ENCODE measurements around the gene NOL9. TPM values are rescaled to one million over a fixed set of nuclear protein-coding genes. Genes with fewer than 3 reads are reported as not detected.

The NOL9 gene
- total and polyA plus RNA-seq, 4 donors, result 13.2 to 26.2 (median 23.7) TPM

DNA sequence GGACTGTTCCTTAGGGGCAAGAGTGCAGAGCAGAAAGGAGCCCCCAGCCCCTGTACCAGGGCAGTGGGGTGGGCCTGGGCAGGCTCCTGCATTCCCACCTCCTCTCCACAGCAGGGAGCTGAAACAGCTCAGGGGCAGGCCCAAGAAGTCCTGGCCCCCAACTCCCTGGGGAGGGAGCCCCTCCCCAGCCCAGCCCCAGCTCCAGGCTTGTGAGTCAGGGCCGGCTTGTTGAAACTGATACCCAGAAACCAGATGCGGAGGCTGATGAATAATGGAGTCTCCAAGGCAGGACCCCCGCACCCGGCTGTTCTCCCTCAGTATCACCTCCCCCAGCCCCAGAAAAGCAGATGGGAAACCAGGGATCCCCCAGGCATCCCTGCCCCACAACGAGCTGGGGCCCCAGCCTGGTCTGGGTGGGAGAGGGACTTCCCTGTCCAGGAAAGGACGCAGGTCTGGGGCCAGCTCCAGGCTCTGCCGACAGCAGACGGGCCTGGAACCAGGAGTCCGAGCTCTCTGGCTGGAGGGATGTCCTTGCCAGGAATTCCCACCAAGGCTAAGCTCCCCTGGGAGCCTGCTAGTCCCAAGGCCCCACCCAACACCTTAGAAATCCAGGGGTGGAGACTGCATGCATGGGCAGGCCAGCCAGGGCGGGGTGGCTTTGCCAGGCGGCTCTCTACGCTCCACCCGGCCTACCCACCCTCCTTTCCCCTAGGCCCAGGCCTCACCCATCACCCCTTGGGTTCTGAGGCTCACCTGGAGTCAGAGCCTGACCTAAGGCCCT is 65.5 kb downstream of the NOL9 start:
- Histone ChIP-seq H3K27ac (ENCODE audit: low read depth, low read length) (no peak overlapping the region), H3K9me3 (ENCODE audit: control insufficient read depth, insufficient read depth, low read length) (no peaks in the 10 kb centered on the region), H3K4me3 (ENCODE audit: low read depth, low read length) (no peak overlapping the region), H3K36me3 (ENCODE audit: control insufficient read depth, insufficient read depth, low read length) (peaks cover 17% of the 10 kb centered on the region), H3K27me3 (ENCODE audit: control insufficient read depth, insufficient read depth, low read length) (peaks cover 14% of the 10 kb centered on the region), H3K4me1 (ENCODE audit: control insufficient read depth, insufficient read depth, low read length) (peaks cover 61% of the 10 kb centered on the region)
- 89% methylated on average over 10 of the region's 13 CpGs for WGBS (ENCODE audit: insufficient coverage)
- no peak for DNase-seq (ENCODE audit: low read depth in 4 of 6, low spot score in 6 of 6)

DNA sequence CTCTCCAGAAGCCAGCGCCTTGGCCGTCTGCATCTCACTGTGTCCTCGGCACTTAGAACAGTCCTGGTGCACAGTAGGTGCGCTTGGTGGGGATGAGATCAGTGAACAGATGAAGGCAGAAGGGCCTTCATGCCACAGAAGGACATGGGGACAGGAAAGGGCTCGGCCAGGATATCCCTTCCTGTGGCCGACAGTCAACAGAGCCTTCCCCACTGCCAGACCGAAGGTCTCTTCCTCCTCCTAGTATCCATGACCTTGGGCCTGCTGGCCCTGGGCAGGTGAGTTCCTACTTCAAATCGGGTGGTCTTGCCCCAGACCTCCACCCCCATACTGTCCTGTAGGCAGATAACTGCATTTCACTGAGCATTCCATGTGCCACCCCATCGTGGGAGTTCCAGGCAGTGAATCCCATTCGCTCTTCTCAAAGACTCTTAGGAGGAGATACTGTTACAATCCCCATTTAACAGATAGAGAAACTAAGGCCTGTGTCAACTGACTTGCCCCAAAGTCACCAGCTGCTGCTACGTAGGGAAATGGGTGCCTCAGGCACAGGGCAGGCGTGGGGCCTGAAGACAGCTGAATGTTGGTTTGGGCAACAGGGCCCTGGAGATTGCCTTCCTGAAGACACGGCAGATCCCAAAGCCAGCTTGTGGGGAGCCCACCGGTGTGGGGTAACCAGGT is 66.4 kb downstream of the NOL9 start:
- Histone ChIP-seq H3K4me3 (ENCODE audit: low read depth, low read length) (no peak overlapping the region), H3K4me1 (ENCODE audit: control insufficient read depth, insufficient read depth, low read length) (peaks cover 64% of the 10 kb centered on the region), H3K27me3 (ENCODE audit: control insufficient read depth, insufficient read depth, low read length) (peaks cover 14% of the 10 kb centered on the region), H3K27ac (ENCODE audit: low read depth, low read length) (no peak overlapping the region), H3K9me3 (ENCODE audit: control insufficient read depth, insufficient read depth, low read length) (no peaks in the 10 kb centered on the region), H3K36me3 (ENCODE audit: control insufficient read depth, insufficient read depth, low read length) (peaks cover 17% of the 10 kb centered on the region)
- 90% methylated on average over 13 of the region's 14 CpGs for WGBS (ENCODE audit: insufficient coverage)
- no peak for DNase-seq (ENCODE audit: low read depth in 4 of 6, low spot score in 6 of 6)

DNA sequence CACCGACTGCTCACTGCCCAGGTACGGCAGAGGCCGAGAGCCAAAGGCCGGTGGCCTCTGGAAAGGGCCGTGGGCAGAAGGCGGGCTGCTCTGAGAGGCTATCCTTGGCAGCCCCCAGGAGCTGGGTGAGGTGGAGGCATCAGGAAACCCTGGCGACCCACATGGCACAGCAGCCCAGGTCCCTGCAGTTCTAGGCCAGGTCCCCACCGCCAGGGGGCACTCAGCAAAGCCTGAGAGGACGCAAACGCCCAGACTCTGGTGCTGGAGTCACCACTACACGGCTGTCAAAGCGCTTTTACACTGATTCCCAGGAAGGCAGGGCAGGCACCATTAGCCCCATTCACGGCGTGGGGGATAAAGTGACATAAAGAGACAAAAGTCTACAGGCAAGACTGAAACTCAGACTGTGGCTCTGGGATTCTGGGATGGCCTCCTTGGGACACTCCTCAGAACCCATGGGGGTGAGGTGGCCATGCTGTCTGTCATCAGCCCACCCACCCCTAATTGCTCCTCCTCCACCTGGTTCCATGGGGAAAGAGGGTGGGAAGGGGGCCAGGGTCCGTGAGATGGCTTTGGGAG is 67.8 kb downstream of the NOL9 start:
- WGBS (ENCODE audit: insufficient coverage), result 7% methylated on average over 14 of the region's 15 CpGs
- Histone ChIP-seq H3K27me3 (ENCODE audit: control insufficient read depth, insufficient read depth, low read length) (peaks cover 14% of the 10 kb centered on the region), H3K27ac (ENCODE audit: low read depth, low read length) (no peak overlapping the region), H3K36me3 (ENCODE audit: control insufficient read depth, insufficient read depth, low read length) (peaks cover 13% of the 10 kb centered on the region), H3K4me3 (ENCODE audit: low read depth, low read length) (no peak overlapping the region), H3K9me3 (ENCODE audit: control insufficient read depth, insufficient read depth, low read length) (no peaks in the 10 kb centered on the region), H3K4me1 (ENCODE audit: control insufficient read depth, insufficient read depth, low read length) (peaks cover 57% of the 10 kb centered on the region)
- peak in 4 of 6 donors; percentile 54 to 94 (median 84) for DNase-seq (ENCODE audit: low read depth in 4 of 6, low spot score in 6 of 6)

DNA sequence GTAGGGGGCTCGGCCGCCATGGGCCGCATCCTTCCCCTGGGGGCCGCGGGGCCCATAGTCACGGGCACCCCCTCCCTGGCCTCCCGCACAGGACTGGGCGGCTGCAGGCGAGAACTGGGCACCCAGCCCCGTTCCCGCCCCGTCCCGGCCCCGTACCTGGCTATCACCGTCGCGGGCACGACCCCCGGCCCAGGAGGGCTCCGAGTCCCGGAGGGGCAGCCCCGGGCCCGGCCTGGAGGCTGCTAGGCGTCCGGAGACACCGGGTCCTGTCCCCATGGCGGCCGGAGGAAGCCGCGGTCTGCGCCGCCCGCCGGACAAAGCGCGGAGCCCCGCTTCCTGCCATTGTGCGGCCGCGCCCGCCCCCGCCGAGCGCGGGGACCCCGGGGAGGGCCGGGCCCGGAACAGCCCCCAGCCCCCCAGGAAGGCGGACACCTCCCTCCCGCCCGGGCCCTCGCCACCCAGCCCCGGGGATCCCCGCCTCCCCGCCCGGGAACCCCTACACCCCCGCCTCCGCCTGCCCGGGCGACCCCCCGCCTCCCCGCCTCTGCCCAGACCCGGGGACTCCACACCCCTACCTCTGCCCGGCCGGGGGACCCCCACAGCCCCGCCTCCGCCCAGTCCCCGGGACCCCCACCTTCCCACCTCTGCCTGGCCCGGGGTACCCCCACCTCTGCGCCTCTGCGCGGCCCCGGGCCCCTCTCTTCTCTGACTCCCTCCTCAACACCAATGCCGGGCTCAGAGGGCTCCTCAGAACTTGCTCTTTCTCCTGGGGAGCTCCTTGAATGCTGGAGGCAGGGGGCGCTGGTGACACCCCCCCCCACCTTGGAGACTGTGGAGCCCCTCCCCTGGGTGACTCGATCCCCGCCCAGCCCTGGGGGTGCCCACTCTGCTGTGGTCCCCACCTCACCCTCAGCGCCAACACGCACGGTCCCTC is 68.9 kb downstream of the NOL9 start:
- peaks cover 14% of the 10 kb centered on the region for H3K27me3 ChIP-seq (ENCODE audit: control insufficient read depth, insufficient read depth, low read length)

DNA sequence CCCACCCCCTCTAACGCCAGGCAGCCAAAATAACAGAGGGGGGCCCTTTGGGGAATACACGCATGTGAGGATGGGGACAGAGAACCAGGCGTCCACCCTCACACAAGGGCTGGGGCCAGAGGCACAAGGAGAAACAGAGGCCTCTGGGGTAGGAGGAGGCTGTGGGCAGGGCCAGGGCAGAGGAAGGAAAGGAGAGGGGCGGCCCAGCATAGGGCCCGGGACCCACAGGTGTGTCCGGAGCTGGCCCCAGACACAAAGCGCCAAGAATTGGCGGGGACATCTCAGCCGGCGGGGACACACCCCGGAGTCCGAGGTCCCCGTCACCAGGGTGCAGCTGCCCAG is 69.5 kb downstream of the NOL9 start:
- H3K4me1 ChIP-seq (ENCODE audit: control insufficient read depth, insufficient read depth, low read length), result peaks cover 39% of the 10 kb centered on the region
- H3K27me3 ChIP-seq (ENCODE audit: control insufficient read depth, insufficient read depth, low read length), result peaks cover 14% of the 10 kb centered on the region

More for the DNA sequence above, 68.9 kb downstream of the NOL9 start:
- peak in 2 of 6 donors; percentile 64 to 69 for DNase-seq (ENCODE audit: low read depth in 4 of 6, low spot score in 6 of 6)
- Histone ChIP-seq H3K4me3 (ENCODE audit: low read depth, low read length) (peak overlapping the region; percentile 18), H3K27ac (ENCODE audit: low read depth, low read length) (no peak overlapping the region), H3K4me1 (ENCODE audit: control insufficient read depth, insufficient read depth, low read length) (peaks cover 46% of the 10 kb centered on the region), H3K36me3 (ENCODE audit: control insufficient read depth, insufficient read depth, low read length) (peaks cover 13% of the 10 kb centered on the region), H3K9me3 (ENCODE audit: control insufficient read depth, insufficient read depth, low read length) (no peaks in the 10 kb centered on the region)
- 3% methylated on average over 57 of the region's 80 CpGs for WGBS (ENCODE audit: insufficient coverage)

GRCh38 chr1:6483761-6484117 is 70.6 kb downstream of the NOL9 start:
- peaks cover 14% of the 10 kb centered on the region for H3K27me3 ChIP-seq (ENCODE audit: control insufficient read depth, insufficient read depth, low read length)
- DNase-seq (ENCODE audit: low read depth in 4 of 6, low spot score in 6 of 6), result no peak
- 100% methylated on average over 3 of the region's 7 CpGs for WGBS (ENCODE audit: insufficient coverage)
- peaks cover 6% of the 10 kb centered on the region for H3K36me3 ChIP-seq (ENCODE audit: control insufficient read depth, insufficient read depth, low read length)
- H3K4me1 ChIP-seq (ENCODE audit: control insufficient read depth, insufficient read depth, low read length), result peaks cover 29% of the 10 kb centered on the region
- no peaks in the 10 kb centered on the region for H3K9me3 ChIP-seq (ENCODE audit: control insufficient read depth, insufficient read depth, low read length)
- no peak overlapping the region for H3K4me3 ChIP-seq (ENCODE audit: low read depth, low read length)
- no peak overlapping the region for H3K27ac ChIP-seq (ENCODE audit: low read depth, low read length)

More for the DNA sequence above, 69.5 kb downstream of the NOL9 start:
- peak overlapping the region; percentile 18 for H3K4me3 ChIP-seq (ENCODE audit: low read depth, low read length)
- H3K36me3 ChIP-seq (ENCODE audit: control insufficient read depth, insufficient read depth, low read length), result peaks cover 13% of the 10 kb centered on the region
- no peak for DNase-seq (ENCODE audit: low read depth in 4 of 6, low spot score in 6 of 6)
- 24% methylated on average over 12 of the region's 13 CpGs for WGBS (ENCODE audit: insufficient coverage)
- H3K27ac ChIP-seq (ENCODE audit: low read depth, low read length), result no peak overlapping the region
- H3K9me3 ChIP-seq (ENCODE audit: control insufficient read depth, insufficient read depth, low read length), result no peaks in the 10 kb centered on the region

DNA sequence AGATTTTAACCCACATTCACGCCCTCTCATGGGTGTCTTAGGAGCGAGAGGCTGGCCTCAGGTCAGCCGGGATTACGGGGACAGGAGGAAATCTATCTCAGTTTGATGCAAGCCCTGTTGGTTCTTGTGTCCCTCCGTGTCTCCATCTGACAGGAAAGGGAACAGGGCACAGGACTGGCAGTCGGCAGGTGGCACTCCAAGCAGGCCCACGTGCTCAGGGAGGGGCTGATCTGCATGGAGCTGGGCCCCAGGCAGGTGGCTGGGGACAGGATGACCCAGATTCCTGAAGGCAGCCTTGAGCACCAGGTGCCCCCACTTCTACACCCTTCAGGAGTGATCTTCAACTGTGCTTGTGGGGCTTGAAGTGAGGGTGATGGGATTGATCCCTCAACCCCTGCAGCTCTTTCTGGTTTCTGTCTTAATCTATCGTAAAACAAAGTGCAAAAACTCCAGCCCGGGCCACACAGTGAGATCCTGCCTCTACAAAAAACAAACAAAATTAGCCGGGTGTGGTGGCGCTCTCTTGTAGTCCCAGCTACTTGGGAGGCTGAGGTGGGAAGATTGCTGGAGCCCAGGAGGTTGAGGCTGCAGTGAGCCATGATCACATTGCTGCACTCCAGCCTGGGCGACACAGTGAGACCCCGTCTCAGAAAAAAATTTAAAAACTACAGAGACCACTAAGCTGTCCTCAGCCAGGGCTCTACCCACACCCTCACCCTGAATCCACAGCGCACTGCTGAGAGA is 71.1 kb downstream of the NOL9 start:
- Histone ChIP-seq H3K4me3 (ENCODE audit: low read depth, low read length) (no peak overlapping the region), H3K4me1 (ENCODE audit: control insufficient read depth, insufficient read depth, low read length) (peaks cover 29% of the 10 kb centered on the region), H3K9me3 (ENCODE audit: control insufficient read depth, insufficient read depth, low read length) (no peaks in the 10 kb centered on the region), H3K27me3 (ENCODE audit: control insufficient read depth, insufficient read depth, low read length) (peaks cover 14% of the 10 kb centered on the region), H3K36me3 (ENCODE audit: control insufficient read depth, insufficient read depth, low read length) (peaks cover 3% of the 10 kb centered on the region), H3K27ac (ENCODE audit: low read depth, low read length) (no peak overlapping the region)
- no peak for DNase-seq (ENCODE audit: low read depth in 4 of 6, low spot score in 6 of 6)
- 93% methylated on average over 11 of the region's 14 CpGs for WGBS (ENCODE audit: insufficient coverage)

GRCh38 chr1:6481820-6482219 is 72.5 kb downstream of the NOL9 start:
- peaks cover 10% of the 10 kb centered on the region for H3K36me3 ChIP-seq (ENCODE audit: control insufficient read depth, insufficient read depth, low read length)
- no peak for DNase-seq (ENCODE audit: low read depth in 4 of 6, low spot score in 6 of 6)

More at GRCh38 chr1:6481820-6482219, 72.5 kb downstream of the NOL9 start:
- no peak overlapping the region for H3K4me3 ChIP-seq (ENCODE audit: low read depth, low read length)
- no peak overlapping the region for H3K27ac ChIP-seq (ENCODE audit: low read depth, low read length)
- no peaks in the 10 kb centered on the region for H3K9me3 ChIP-seq (ENCODE audit: control insufficient read depth, insufficient read depth, low read length)
- 83% methylated on average over 4 of the region's 5 CpGs for WGBS (ENCODE audit: insufficient coverage)
- peaks cover 14% of the 10 kb centered on the region for H3K27me3 ChIP-seq (ENCODE audit: control insufficient read depth, insufficient read depth, low read length)
- peaks cover 28% of the 10 kb centered on the region for H3K4me1 ChIP-seq (ENCODE audit: control insufficient read depth, insufficient read depth, low read length)
